Adrenal gland (tissue), 12 donors: ENCODE results near the gene GNB3. TPM values are rescaled to one million over a fixed set of nuclear protein-coding genes. Genes with fewer than 3 reads are reported as not detected.
"Not testable (repeated sequence)": the region's sequence is repeated elsewhere in the genome, so short reads cannot be mapped to it uniquely, and the experiment has no call there.

Experiments used
- DNase-seq, 7 donors: peaks; one replicate each; pipeline ENCODE4 v3.0.0-alpha.2; 2019 to 2020
- H3K27ac ChIP-seq, 5 donors: fragments of 200-600 bp; sonication (generic) in 4 of 5; 1 replicate in 3 of 5; 2 replicates in 2 of 5; pipeline versions ENCODE4 v1.5.1 to v1.8.0; 2016 to 2020; ENCODE audit warnings: mild to moderate bottlenecking in 1 of 5
- H3K27me3 ChIP-seq: fragments of 200-600 bp; 2 replicates; pipeline ENCODE4 v1.8.0; 2021
- H3K36me3 ChIP-seq, 2 donors: fragments of 200-600 bp; replicated peaks in 1 of 2; 1 replicate in 1 of 2; 2 replicates in 1 of 2; pipeline versions ENCODE4 v1.5.1 to v1.8.0; 2018 to 2022
- H3K4me1 ChIP-seq, 2 donors: fragments of 200-600 bp; replicated peaks in 1 of 2; 1 replicate in 1 of 2; 2 replicates in 1 of 2; pipeline versions ENCODE4 v1.5.1 to v1.8.0; 2018 to 2021
- H3K4me3 ChIP-seq, 4 donors: fragments of 200-600 bp; sonication (generic) in 3 of 4; one replicate each; pipeline ENCODE4 v1.5.1; 2016 to 2018
- H3K9me3 ChIP-seq, 3 donors: fragments of 200-600 bp; sonication (generic) in 1 of 3; replicated peaks in 1 of 3; 1 replicate in 2 of 3; 2 replicates in 1 of 3; pipeline versions ENCODE4 v1.5.1 to v1.8.0; 2016 to 2021
- CTCF ChIP-seq, 6 experiments: fragments of 450-650 bp in 4 of 6; fragments of 200-600 bp in 2 of 6; sonication (generic) in 1 of 6; IDR thresholded peaks; 1 replicate in 5 of 6; 2 replicates in 1 of 6; pipeline versions ENCODE4 v1.5.1 to v1.8.0; 2016 to 2021; ENCODE audit warnings: antibody characterized with exemption in 6 of 6, mild to moderate bottlenecking in 2 of 6, moderate library complexity in 1 of 6
- POLR2A ChIP-seq, 2 donors: fragments of 450-650 bp; IDR thresholded peaks; one replicate each; pipeline ENCODE4 v1.6.1; 2017; ENCODE audit warnings: antibody characterized with exemption in 2 of 2, mild to moderate bottlenecking in 2 of 2, moderate library complexity in 1 of 2
- WGBS, 4 donors: extraction: QIAGEN DNeasy Blood & Tissue Kit in 2 of 4; methylation state at CpG; one replicate each; pipeline versions ENCODE4 v1.1.5 to v1.1.7; 2013 to 2017; 5-methylcytosine and 5-hydroxymethylcytosine counted together
- intact Hi-C, 2 donors: fragments of 100-400 bp; cut with DNase I; formaldehyde crosslinking; loops; one replicate each; pipeline versions ENCODE4 v1.14.1 to v1.15.0; 2022 to 2023
- polyA plus RNA-seq, 3 donors: library from polyadenylated mRNA; stranded (reverse); fragments of 200-250 nt in 2 of 3; fragments of 350-450 nt in 1 of 3; fragmentation: Illumina TruSeq in 1 of 3; extraction: RNeasy Lipid Tissue Mini Kit (QIAGEN cat#74804) in 1 of 3; gene quantifications; one replicate each; pipeline ENCODE4 v1.2.3, GENCODE V29; 2013 to 2014
- total RNA-seq, 9 donors: library from RNA; depleted of rRNA in 4 of 9; stranded (reverse); fragments of >200 nt in 4 of 9; fragments of 120-200 nt in 1 of 9; fragmentation: NEBNext Ultra II Directional in 1 of 9; extraction: Animal tissue kit (Norgen Biotek cat#: 25700) in 1 of 9; gene quantifications; one replicate each; pipeline versions ENCODE4 v1.1.0 to v1.2.4, GENCODE V29; 2013 to 2023
- donor health status: healthy with polysubstance abuse.
- donor health status: Bipolar disorder and iron deficiency.
- donor health status: DM: yes; HTN: yes; CAD: no.
- donor health status: DM: no; HTN: no; CAD: no.
- donor health status: DM: no; HTN: no; CAD: no.
- donor health status: DM: yes; HTN: yes; CAD: no.

GNB3 gene
- total and polyA plus RNA-seq, 12 donors: 0.44 to 22.4 (median 1.7) TPM; not detected in 1

GRCh38 chr12:6869049-6870021 lies 28.6 kb downstream of the GNB3 start:
- peaks cover 31 to 56% of the 10 kb centered on the region in 2 donors for H3K4me1 ChIP-seq
- peaks cover 0 to 47% of the 10 kb centered on the region in 2 donors for H3K36me3 ChIP-seq
- peak overlapping the region in 1 of 4 donors; percentile 93 for H3K4me3 ChIP-seq
- H3K27me3 ChIP-seq: no peaks in the 10 kb centered on the region
- WGBS, 4 donors: 16 to 21% (median 19%) methylated on average over 9 to 12 of the region's 12 CpGs
- H3K9me3 ChIP-seq: no peaks in the 10 kb centered on the region
- peak; percentile 85 to 94 (median 89) for DNase-seq
- TF ChIP-seq POLR2A (IDR thresholded peaks at IDR 0.05) (no peak), CTCF (IDR thresholded peaks at IDR 0.05) (peak; percentile 85 to 92 (median 90))
- intact Hi-C loops: loop anchor here in 1 of 2 donors (10.0 kb wide), 1 partner anchor 85 kb away; the partner anchor contains the start of gene PTPN6
- H3K27ac ChIP-seq: peak overlapping the region; percentile 9 to 98 (median 97)

- not testable (repeated sequence) for H3K27me3 ChIP-seq, H3K4me3 ChIP-seq, H3K9me3 ChIP-seq, DNase-seq
- 42 to 59% (median 48%) methylated on average over 4 of the region's 4 CpGs for WGBS, 4 donors
- intact Hi-C loops: loop anchor here in 1 of 2 donors (10.0 kb wide), 1 partner anchor 84 kb away; the partner anchor contains the start of gene PTPN6
- peaks cover 0 to 37% of the 10 kb centered on the region in 2 donors for H3K36me3 ChIP-seq
- peaks cover 31 to 56% of the 10 kb centered on the region in 2 donors for H3K4me1 ChIP-seq
- H3K27ac ChIP-seq: peak overlapping the region in 4 of 5 donors; percentile 9 to 98 (median 63)
These were observed 29.6 kb downstream of the GNB3 start for GRCh38 chr12:6870304-6870703.

- peak overlapping the region in 1 of 4 donors; percentile 91 for H3K4me3 ChIP-seq
- TF ChIP-seq CTCF (IDR thresholded peaks at IDR 0.05) (no peak), POLR2A (IDR thresholded peaks at IDR 0.05) (no peak)
- H3K4me1 ChIP-seq: peaks cover 31 to 56% of the 10 kb centered on the region in 2 donors
- peak in 2 of 7 donors; percentile 34 to 35 for DNase-seq
- no peaks in the 10 kb centered on the region for H3K27me3 ChIP-seq
- H3K27ac ChIP-seq: peak overlapping the region in 3 of 5 donors; percentile 29 to 89 (median 65)
- WGBS, 4 donors: 63 to 69% (median 64%) methylated on average over 7 to 12 of the region's 12 CpGs
- peaks cover 0 to 29% of the 10 kb centered on the region in 2 donors for H3K36me3 ChIP-seq
- intact Hi-C loops: loop anchor here in 1 of 2 donors (10.0 kb wide), 1 partner anchor 83 kb away; the partner anchor contains the start of gene PTPN6
- H3K9me3 ChIP-seq: no peaks in the 10 kb centered on the region
These were observed 30.6 kb downstream of the GNB3 start for GRCh38 chr12:6871052-6871957.
